K562 (cell line): ENCODE measurements around the gene CCR5AS.
A peak's percentile ranks its signal among the peaks of the same experiment; 100 is the strongest.

ENCODE experiments used
- ATAC-seq: fragments of 200-7000 bp; cut with Tn5 transposase; 3 replicates; pipeline ENCODE4 v1.9.1; 2020; ENCODE audit warnings: moderate library complexity
- BruUV-seq: library from RNA; stranded (reverse); fragments of 400-500 nt; replicated peaks from 2 replicates; lab custom pipeline; 2021; lab: Mats Ljungman, UMichigan
- CTCF ChIA-PET: fragments of 300-600 bp; formaldehyde crosslinking; extraction: SDS; loops from one replicate; lab custom pipeline; 2021; ENCODE audit warnings: low intra/inter-chr PET ratio; lab: Yijun Ruan, JAX
- POLR2A ChIA-PET: fragments of 300-600, 350-650 bp; sonication (Branson Sonifier 250); formaldehyde crosslinking; extraction: SDS; loops from one replicate; lab custom pipeline; 2021; ENCODE audit warnings: antibody characterized with exemption, inconsistent platforms; lab: Yijun Ruan, JAX
- DNase-seq, 4 experiments: peaks; one replicate each; pipeline versions ENCODE4 v3.0.0 to v3.0.0-alpha.2; 2011 to 2018; ENCODE audit warnings: low spot score in 3 of 4, mixed read lengths in 3 of 4; ENCODE audit errors: extremely low read depth in 1 of 4
- FAIRE-seq: peaks from 2 replicates; lab custom pipeline; 2011; peaks lifted over from hg19 to GRCh38; lab: Jason Lieb, UNC
- H2AFZ ChIP-seq: 2 replicates; pipeline ENCODE4 v1.6.0; 2011; ENCODE audit warnings: low read depth, low read length, control low read depth, inconsistent platforms
- H3K27ac ChIP-seq: fragments of 200-600 bp; 3 replicates; pipeline ENCODE4 v1.8.0; 2011; ENCODE audit warnings: low read depth, mild to moderate bottlenecking, control low read depth, inconsistent platforms, low read length, moderate library complexity, mixed read lengths; ENCODE audit errors: extremely low read depth
- H3K27me3 ChIP-seq, 2 experiments: fragments of 300-600 bp in 1 of 2; 2 replicates in 1 of 2; 3 replicates in 1 of 2; pipeline versions ENCODE4 v1.6.0 to v1.8.0; 2011; ENCODE audit warnings: inconsistent platforms in 2 of 2, low read length in 2 of 2, mild to moderate bottlenecking in 1 of 2, mixed read lengths in 1 of 2, moderate library complexity in 1 of 2; ENCODE audit not compliant: control insufficient read depth in 2 of 2, insufficient read depth in 2 of 2
- H3K36me3 ChIP-seq: fragments of 300-600 bp; 3 replicates; pipeline ENCODE4 v1.8.0; 2011; ENCODE audit warnings: mild to moderate bottlenecking, low read length, inconsistent platforms; ENCODE audit not compliant: control insufficient read depth, insufficient read depth
- H3K4me1 ChIP-seq, 2 experiments: fragments of 200-600 bp in 1 of 2; replicated peaks in 1 of 2; 2 replicates in 1 of 2; 3 replicates in 1 of 2; pipeline versions ENCODE4 v1.5.1 to v1.8.0; 2011; ENCODE audit warnings: inconsistent platforms in 2 of 2, low read length in 2 of 2, mild to moderate bottlenecking in 1 of 2, mixed read lengths in 1 of 2, moderate library complexity in 1 of 2; ENCODE audit not compliant: control insufficient read depth in 2 of 2, insufficient read depth in 2 of 2
- H3K4me2 ChIP-seq: 2 replicates; pipeline ENCODE4 v1.6.1; 2011; ENCODE audit warnings: low read length, control low read depth, inconsistent platforms, mixed read lengths; ENCODE audit not compliant: insufficient read depth
- H3K4me3 ChIP-seq: fragments of 200-600 bp; sonication (generic), shearing (Covaris generic); 2 replicates; pipeline ENCODE4 v1.5.1; 2016; ENCODE audit warnings: control low read depth, inconsistent platforms
- H3K79me2 ChIP-seq: fragments of 200-600 bp; 3 replicates; pipeline ENCODE4 v1.8.0; 2011; ENCODE audit warnings: low read length, inconsistent platforms; ENCODE audit not compliant: control insufficient read depth, insufficient read depth
- H3K9ac ChIP-seq, 2 experiments: 2 replicates each; pipeline versions ENCODE4 v1.6.0 to v1.6.1; 2011; ENCODE audit warnings: low read depth in 2 of 2, low read length in 2 of 2, control low read depth in 1 of 2, inconsistent platforms in 1 of 2, mild to moderate bottlenecking in 1 of 2, mixed read lengths in 1 of 2; ENCODE audit not compliant: insufficient read depth in 1 of 2
- H3K9me1 ChIP-seq: one replicate; pipeline ENCODE4 v1.6.0; 2011; ENCODE audit warnings: inconsistent platforms, mild to moderate bottlenecking, low read length, moderate library complexity; ENCODE audit not compliant: control insufficient read depth, insufficient read depth
- H3K9me3 ChIP-seq: replicated peaks from 2 replicates; pipeline ENCODE4 v1.5.1; 2011; ENCODE audit warnings: low read depth, low read length, inconsistent platforms; ENCODE audit not compliant: control insufficient read depth, insufficient read depth
- H4K20me1 ChIP-seq: replicated peaks from 2 replicates; pipeline ENCODE4 v1.6.1; 2011; ENCODE audit warnings: low read length, inconsistent platforms, mixed read lengths; ENCODE audit not compliant: control insufficient read depth, insufficient read depth
- CTCF ChIP-seq, 3 experiments: IDR thresholded peaks in 2 of 3; conservative IDR thresholded peaks in 1 of 3; 2 replicates each; pipeline ENCODE4 v1.5.1; 2011 to 2012; ENCODE audit warnings: low read length in 3 of 3, mild to moderate bottlenecking in 3 of 3, control low read depth in 2 of 3, improper control_type of control experiment in 1 of 3, inconsistent platforms in 1 of 3, low read depth in 1 of 3, mixed read lengths in 1 of 3, moderate library complexity in 1 of 3; ENCODE audit not compliant: insufficient read depth in 2 of 3
- KLF16 ChIP-seq: IDR thresholded peaks from 2 replicates; pipeline ENCODE4 v1.6.1; 2016; ENCODE audit warnings: antibody characterized with exemption
- MIER1 ChIP-seq: fragments of 450-650 bp; IDR thresholded peaks from 2 replicates; pipeline ENCODE4 v1.6.1; 2016; ENCODE audit warnings: antibody characterized with exemption, mild to moderate bottlenecking, low read depth
- MTA2 ChIP-seq: fragments of 450-650 bp; IDR thresholded peaks from 2 replicates; pipeline ENCODE4 v1.6.1; 2016; ENCODE audit warnings: low read depth
- RAD21 ChIP-seq, 2 experiments: fragments of 250-450 bp in 1 of 2; fragments of 450-650 bp in 1 of 2; sonication (Bioruptor Pico) in 1 of 2; formaldehyde crosslinking in 1 of 2; IDR thresholded peaks in 1 of 2; conservative IDR thresholded peaks in 1 of 2; 2 replicates each; pipeline versions ENCODE4 v1.4.0 to v1.8.0; 2020 to 2022; ENCODE audit warnings: mild to moderate bottlenecking in 2 of 2, moderate library complexity in 1 of 2
- SMC3 ChIP-seq: conservative IDR thresholded peaks from 2 replicates; pipeline ENCODE4 v1.6.1; 2011; ENCODE audit warnings: low read depth, low read length, improper control_type of control experiment; ENCODE audit not compliant: insufficient read depth
- STAT5A ChIP-seq: IDR thresholded peaks from 2 replicates; pipeline ENCODE4 v1.6.1; 2012; ENCODE audit warnings: low read length, inconsistent platforms, borderline replicate concordance
- TEAD4 ChIP-seq, 2 experiments: sonication (generic) in 1 of 2; formaldehyde crosslinking in 1 of 2; IDR thresholded peaks; 2 replicates each; pipeline versions ENCODE4 v1.6.1 to v1.8.0; 2012 to 2022; ENCODE audit warnings: borderline replicate concordance in 1 of 2, inconsistent platforms in 1 of 2, low read length in 1 of 2, mild to moderate bottlenecking in 1 of 2, missing genetic modification reagents in 1 of 2
- YY1 ChIP-seq, 3 experiments: IDR thresholded peaks; 2 replicates each; pipeline ENCODE4 v1.6.1; 2011; ENCODE audit warnings: low read length in 2 of 3, mild to moderate bottlenecking in 2 of 3, moderate library complexity in 2 of 3, borderline replicate concordance in 1 of 3, control low read depth in 1 of 3, low read depth in 1 of 3; ENCODE audit not compliant: insufficient read depth in 3 of 3, insufficient replicate concordance in 2 of 3, control insufficient read depth in 1 of 3, insufficient read length in 1 of 3; ENCODE audit errors: extremely low read depth in 1 of 3
- ZNF165 ChIP-seq: fragments of 250-450 bp; sonication (Bioruptor Pico); IDR thresholded peaks from 2 replicates; pipeline ENCODE4 v1.4.0; 2020; ENCODE audit warnings: borderline replicate concordance
- WGBS: fragments of 100-300 bp; shearing (Covaris generic); methylation state at CpG from one replicate; pipeline ENCODE4 v1.1.6; 2016; ENCODE audit warnings: low coverage, mixed read lengths; ENCODE audit not compliant: insufficient coverage; ENCODE audit errors: missing lambda C conversion rate; 5-methylcytosine and 5-hydroxymethylcytosine counted together
- in situ Hi-C: fragments of 300-500 bp; cut with MboI; formaldehyde crosslinking; loops from 4 replicates; pipeline ENCODE4 v1.15.0; 2018; ENCODE audit warnings: inconsistent platforms, mixed read lengths
- intact Hi-C: fragments of 100-400 bp; cut with micrococcal nuclease; formaldehyde crosslinking; loops from 2 replicates; pipeline ENCODE4 v1.14.2; 2022
- TF ChIP-seq, protein P1 (sequence below): fragments of 450-650 bp; IDR thresholded peaks from 2 replicates; pipeline ENCODE4 v1.7.0; 2016; ENCODE audit warnings: borderline replicate concordance

The CCR5AS gene

GRCh38 chr3:46449755-46450552 is 43.1 kb upstream of the CCR5AS start:
- ATAC-seq (peak; percentile 82), FAIRE-seq (peak; percentile 83), DNase-seq (peak; percentile 51 to 75 (median 69))
- Histone ChIP-seq H3K27me3 (peaks cover 42 to 66% of the 10 kb centered on the region in 2 experiments), H4K20me1 (no peaks in the 10 kb centered on the region), H3K9me1 (no peaks in the 10 kb centered on the region), H2AFZ (no peak overlapping the region), H3K9me3 (no peaks in the 10 kb centered on the region), H3K4me1 (peaks cover 0 to 3% of the 10 kb centered on the region in 2 experiments; a peak in 1 of 5 replicates), H3K9ac (no peak overlapping the region; a peak in 1 of 4 replicates), H3K4me3 (no peak overlapping the region), H3K36me3 (no peaks in the 10 kb centered on the region), H3K27ac (no peak overlapping the region), H3K79me2 (no peaks in the 10 kb centered on the region), H3K4me2 (no peak overlapping the region)
- POLR2A ChIA-PET: interaction anchor here (0.6 to 1.6 kb wide), 5 partner anchors 12 to 246 kb away, joined by 3 to 5 read pairs (median 3); no protein-coding TSS in a partner anchor
- WGBS: 5% methylated on average over 14 of the region's 14 CpGs
- CTCF ChIA-PET: interaction anchor here (0.5 to 1.5 kb wide), 4 partner anchors 15 to 1092 kb away, joined by 3 to 4 read pairs (median 3); partner anchors contain the start of gene LTF
- TF ChIP-seq RAD21 (CRISPR knock-in tag; conservative IDR thresholded peaks at IDR 0.05 in 1 of 2, IDR thresholded peaks at IDR 0.05 in 1 of 2): peak in 1 of 2 experiments; percentile 38; a peak in 2 of 4 replicates
- TF ChIP-seq TEAD4 (IDR thresholded peaks at IDR 0.05; ENCODE audit: low read length): 0 out of 2 replicates have a peak, but pooled peaks have one; percentile 31
- no peak for TF ChIP-seq TEAD4 (CRISPR knock-in tag; IDR thresholded peaks at IDR 0.05; ENCODE audit: borderline replicate concordance)
- no peak for TF ChIP-seq ZNF165 (CRISPR knock-in tag)
- TF ChIP-seq MIER1: no peak
- TF ChIP-seq KLF16: no peak
- peak in 1 of 3 experiments; percentile 8 for TF ChIP-seq YY1 (IDR thresholded peaks at IDR 0.05; ENCODE audit: borderline replicate concordance in 1 of 3, control insufficient read depth in 1 of 3, extremely low read depth in 1 of 3, insufficient read depth in 3 of 3, insufficient read length in 1 of 3, insufficient replicate concordance in 2 of 3, low read depth in 1 of 3, low read length in 2 of 3)
- no peak for TF ChIP-seq STAT5A
- TF ChIP-seq CTCF (IDR thresholded peaks at IDR 0.05 in 2 of 3, conservative IDR thresholded peaks at IDR 0.05 in 1 of 3; ENCODE audit: insufficient read depth in 2 of 3, low read depth in 1 of 3, low read length in 3 of 3): peak; percentile 68 to 91 (median 74)
- no peak for TF ChIP-seq MTA2
- TF ChIP-seq, protein P1, sequence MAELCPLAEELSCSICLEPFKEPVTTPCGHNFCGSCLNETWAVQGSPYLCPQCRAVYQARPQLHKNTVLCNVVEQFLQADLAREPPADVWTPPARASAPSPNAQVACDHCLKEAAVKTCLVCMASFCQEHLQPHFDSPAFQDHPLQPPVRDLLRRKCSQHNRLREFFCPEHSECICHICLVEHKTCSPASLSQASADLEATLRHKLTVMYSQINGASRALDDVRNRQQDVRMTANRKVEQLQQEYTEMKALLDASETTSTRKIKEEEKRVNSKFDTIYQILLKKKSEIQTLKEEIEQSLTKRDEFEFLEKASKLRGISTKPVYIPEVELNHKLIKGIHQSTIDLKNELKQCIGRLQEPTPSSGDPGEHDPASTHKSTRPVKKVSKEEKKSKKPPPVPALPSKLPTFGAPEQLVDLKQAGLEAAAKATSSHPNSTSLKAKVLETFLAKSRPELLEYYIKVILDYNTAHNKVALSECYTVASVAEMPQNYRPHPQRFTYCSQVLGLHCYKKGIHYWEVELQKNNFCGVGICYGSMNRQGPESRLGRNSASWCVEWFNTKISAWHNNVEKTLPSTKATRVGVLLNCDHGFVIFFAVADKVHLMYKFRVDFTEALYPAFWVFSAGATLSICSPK: no peak
- peak; percentile 31; the same call in 1 of the 2 replicates for TF ChIP-seq SMC3
- in situ Hi-C loops (no loop called here), intact Hi-C loops (no loop called here)
- no TSS peak for BruUV-seq
